Subcutaneous abdominal adipose tissue (tissue), 5 donors: ENCODE results near the gene SPOCD1.
A peak's percentile ranks its signal among the peaks of the same experiment; 100 is the strongest.

Experiments
- H3K27ac ChIP-seq: one replicate; pipeline ENCODE4 v1.7.0; 2013; ENCODE audit warnings: low read depth, mild to moderate bottlenecking, inconsistent platforms, low read length, moderate library complexity
- H3K27me3 ChIP-seq, 5 donors: one replicate each; pipeline ENCODE4 v1.7.0; 2013; ENCODE audit warnings: low read length in 5 of 5, inconsistent platforms in 1 of 5; ENCODE audit not compliant: control insufficient read depth in 5 of 5, insufficient read depth in 4 of 5
- H3K36me3 ChIP-seq, 5 donors: one replicate each; pipeline ENCODE4 v1.7.0; 2013; ENCODE audit warnings: low read length in 5 of 5; ENCODE audit not compliant: control insufficient read depth in 5 of 5, insufficient read depth in 5 of 5
- H3K4me1 ChIP-seq, 5 donors: one replicate each; pipeline ENCODE4 v1.7.0; 2013; ENCODE audit warnings: low read length in 5 of 5, mild to moderate bottlenecking in 3 of 5, moderate library complexity in 1 of 5; ENCODE audit not compliant: control insufficient read depth in 5 of 5, insufficient read depth in 5 of 5
- H3K4me3 ChIP-seq, 5 donors: one replicate each; pipeline ENCODE4 v1.7.0; 2013; ENCODE audit warnings: low read length in 5 of 5, low read depth in 1 of 5
- H3K9ac ChIP-seq, 5 donors: one replicate each; pipeline ENCODE4 v1.7.0; 2013; ENCODE audit warnings: low read length in 5 of 5, mild to moderate bottlenecking in 4 of 5, moderate library complexity in 3 of 5
- H3K9me3 ChIP-seq, 5 donors: one replicate each; pipeline ENCODE4 v1.7.0; 2013; ENCODE audit warnings: low read length in 5 of 5; ENCODE audit not compliant: control insufficient read depth in 5 of 5
- donor health status: healthy.
- donor health status: healthy.
- donor health status: healthy.
- donor health status: healthy.
- donor health status: healthy.

Gene SPOCD1

DNA sequence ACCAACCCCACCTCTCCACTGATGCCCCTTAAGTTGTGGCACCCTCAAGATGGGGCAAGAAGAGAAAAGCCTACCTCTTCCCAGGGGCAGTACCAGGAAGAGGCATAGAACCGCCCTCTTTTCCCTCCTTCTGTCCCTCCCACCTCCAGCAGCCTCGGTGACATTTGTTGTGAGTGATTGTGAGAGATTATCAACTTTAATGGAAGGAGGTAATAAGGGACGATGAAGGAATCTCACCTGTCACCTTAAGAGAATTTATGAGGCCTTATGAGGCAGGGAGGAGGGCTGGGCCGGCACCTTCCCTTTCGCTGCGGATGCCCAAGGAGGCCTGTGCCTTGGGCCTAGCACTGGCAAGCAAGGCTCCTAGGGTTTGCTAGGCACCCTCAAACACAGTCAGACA is 50.3 kb downstream of the SPOCD1 start:
- Histone ChIP-seq H3K27ac (no peak overlapping the region), H3K4me1 (peaks cover 2 to 32% (median 31%) of the 10 kb centered on the region in 5 donors), H3K27me3 (peaks cover 7 to 25% (median 21%) of the 10 kb centered on the region in 5 donors), H3K9me3 (no peaks in the 10 kb centered on the region), H3K4me3 (no peak overlapping the region), H3K9ac (no peak overlapping the region), H3K36me3 (no peaks in the 10 kb centered on the region)

DNA sequence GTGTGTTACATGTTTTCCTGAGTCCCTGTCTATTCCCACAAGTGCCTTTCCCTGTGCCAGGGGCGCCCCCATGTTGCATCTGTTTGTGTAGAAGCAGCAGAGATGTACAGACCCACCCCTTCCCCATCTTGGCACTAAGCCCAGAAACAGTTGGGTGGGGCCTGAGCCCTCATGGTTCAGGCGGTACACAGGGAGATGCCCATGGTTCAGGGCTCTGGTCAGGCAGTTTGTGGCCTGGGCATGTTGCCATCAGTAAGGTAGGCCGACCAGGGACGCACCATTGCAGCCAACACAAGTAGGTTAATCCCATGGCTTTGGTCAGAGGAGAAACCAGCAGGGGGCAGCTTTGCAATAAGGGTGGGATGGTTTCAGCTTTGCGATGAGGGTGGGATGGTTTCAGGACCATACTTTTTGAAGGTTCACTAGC is 50.8 kb downstream of the SPOCD1 start:
- H3K4me3 ChIP-seq, result no peak overlapping the region
- H3K9ac ChIP-seq, result no peak overlapping the region
- H3K36me3 ChIP-seq, result no peaks in the 10 kb centered on the region
- H3K27ac ChIP-seq, result no peak overlapping the region
- peaks cover 2 to 36% (median 36%) of the 10 kb centered on the region in 5 donors for H3K4me1 ChIP-seq
- no peaks in the 10 kb centered on the region for H3K9me3 ChIP-seq
- H3K27me3 ChIP-seq, result peaks cover 7 to 26% (median 21%) of the 10 kb centered on the region in 5 donors

DNA sequence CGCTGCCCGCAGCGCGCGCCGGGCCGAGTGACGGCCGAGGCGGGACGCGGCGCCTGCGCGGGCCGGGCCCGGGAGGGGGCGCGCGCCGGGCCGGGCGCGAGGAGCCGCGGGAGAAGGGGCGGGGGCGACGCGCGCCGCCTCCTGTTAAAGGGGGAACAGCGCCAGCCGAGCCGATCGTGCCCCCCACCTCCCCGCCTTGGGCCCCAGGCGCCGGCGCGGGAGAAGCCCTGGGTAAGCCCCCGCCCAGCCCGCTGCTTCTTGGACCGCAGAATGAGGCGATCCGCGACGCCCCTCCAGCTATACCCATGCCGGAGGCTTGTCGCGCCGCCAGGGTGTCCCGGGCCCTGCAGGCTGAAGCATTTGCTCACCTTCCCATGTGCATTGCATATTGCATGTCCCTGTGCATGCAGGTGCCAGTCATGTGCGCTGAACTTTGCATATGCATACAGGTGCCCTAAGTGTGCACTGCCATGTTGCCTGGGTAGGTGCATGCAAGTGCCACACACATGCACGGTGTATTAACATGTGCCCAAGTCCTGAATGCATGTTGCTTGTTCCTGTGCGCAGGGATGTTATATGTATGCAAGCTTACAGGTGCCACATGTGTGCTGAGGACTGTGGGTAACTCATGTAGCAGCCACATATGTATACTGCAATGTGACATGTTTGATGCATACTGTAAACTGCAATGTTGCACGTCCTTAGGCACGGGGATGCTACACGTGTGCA is 51.3 kb downstream of the SPOCD1 start, which contains the start of gene ADGRB2:
ADGRB2 (minus strand) TSS at position 29 of the 729 bp plus-strand sequence. CDS start 7,119 bp downstream, outside the sequence.
- peak within 1 kb of the TSS; percentile 36 to 61 (median 52) for H3K4me3 ChIP-seq
- H3K9me3 ChIP-seq, result no peaks in the 10 kb centered on the region
- no peak within 1 kb of the TSS for H3K9ac ChIP-seq
- no peak within 1 kb of the TSS for H3K27ac ChIP-seq
- H3K27me3 ChIP-seq, result peaks cover 7 to 28% (median 21%) of the 10 kb centered on the region in 5 donors
- no peaks in the 10 kb centered on the region for H3K36me3 ChIP-seq
- H3K4me1 ChIP-seq, result peaks cover 2 to 42% (median 37%) of the 10 kb centered on the region in 5 donors

DNA sequence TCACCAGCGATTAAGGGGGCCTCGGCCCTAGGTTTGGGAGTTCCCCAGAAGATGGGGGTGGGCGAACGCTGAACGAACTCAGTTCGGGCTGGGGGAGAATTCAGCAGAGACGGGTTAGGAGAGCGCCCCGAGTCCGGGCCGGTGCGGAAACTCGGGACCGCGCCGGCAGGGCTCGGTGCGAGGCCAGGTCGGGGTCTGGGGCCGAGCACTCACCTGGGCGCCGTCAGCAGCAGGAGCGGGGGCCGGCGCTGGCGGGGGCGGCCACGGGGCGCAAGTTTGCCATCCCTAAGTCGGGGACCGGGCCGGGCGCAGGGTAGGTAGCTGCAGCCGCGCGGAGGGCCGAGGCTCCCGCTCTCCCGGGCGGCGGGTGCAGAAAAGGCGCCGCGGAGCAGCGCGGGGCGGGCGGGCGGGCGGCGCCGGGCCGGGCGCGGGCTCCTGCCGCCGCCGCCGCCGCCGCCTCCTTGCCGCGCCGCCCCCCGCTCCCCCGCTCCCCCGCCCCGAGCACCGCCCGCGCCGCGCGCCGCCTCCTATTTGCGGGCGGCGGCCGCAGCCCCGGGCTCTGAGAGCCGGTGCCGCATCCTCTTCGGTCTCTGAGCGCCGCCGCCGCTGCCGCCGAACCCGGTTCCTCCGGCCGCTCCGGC is 52.0 kb downstream of the SPOCD1 start:
- H3K9me3 ChIP-seq, result no peaks in the 10 kb centered on the region
- H3K9ac ChIP-seq, result no peak overlapping the region
- H3K27me3 ChIP-seq, result peaks cover 7 to 28% (median 21%) of the 10 kb centered on the region in 5 donors
- H3K4me3 ChIP-seq, result peak overlapping the region in 4 of 5 donors; percentile 46 to 53 (median 49)
- peaks cover 2 to 42% (median 37%) of the 10 kb centered on the region in 5 donors for H3K4me1 ChIP-seq
- no peak overlapping the region for H3K27ac ChIP-seq
- H3K36me3 ChIP-seq, result no peaks in the 10 kb centered on the region

DNA sequence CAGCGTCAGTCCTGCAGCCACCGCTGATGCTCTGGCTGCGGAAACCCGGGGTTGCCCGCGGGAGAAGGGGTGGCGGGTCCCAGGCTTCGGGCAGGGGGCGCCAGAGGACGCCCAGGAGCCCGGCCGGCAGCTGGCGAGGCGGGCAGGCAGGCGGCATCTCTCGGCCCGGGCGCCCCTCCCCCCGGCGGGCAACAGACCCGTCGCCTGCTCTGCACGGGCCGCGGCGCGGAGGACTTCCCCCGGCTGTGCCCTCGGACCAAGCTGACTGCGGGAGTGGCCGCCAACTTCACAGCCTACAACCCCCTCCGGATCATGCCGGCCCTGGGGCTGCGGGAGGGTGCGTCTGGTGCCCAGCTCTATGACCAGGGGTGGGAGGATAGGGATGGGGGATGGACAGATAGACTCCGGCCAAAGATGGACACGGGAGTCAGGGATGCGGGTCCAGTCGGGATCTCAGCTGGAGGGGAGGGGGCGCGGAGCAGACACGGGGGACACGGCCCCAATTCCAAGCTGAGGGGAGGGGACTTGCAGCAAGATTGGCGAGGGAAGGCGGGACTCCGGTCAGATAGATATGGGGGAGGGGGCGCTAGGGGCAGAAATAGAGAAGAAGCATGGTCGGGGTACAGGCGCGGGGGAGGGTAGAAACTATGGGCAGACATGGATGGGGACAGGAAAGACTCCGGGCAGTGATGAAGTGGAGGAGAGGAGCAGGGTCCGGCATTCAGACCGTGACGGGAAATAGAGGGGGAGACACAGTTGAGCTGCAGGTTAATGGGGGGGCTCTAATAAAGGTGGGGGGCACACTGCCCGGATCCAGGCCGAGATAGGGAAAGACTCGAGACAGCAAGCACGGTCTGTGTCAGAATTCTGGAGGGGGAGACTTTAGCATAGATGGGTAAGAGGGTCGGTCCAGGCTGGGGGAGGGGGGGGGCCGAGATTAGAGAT is 52.8 kb downstream of the SPOCD1 start:
- Histone ChIP-seq H3K36me3 (no peaks in the 10 kb centered on the region), H3K9ac (no peak overlapping the region), H3K27me3 (peaks cover 7 to 30% (median 21%) of the 10 kb centered on the region in 5 donors), H3K27ac (no peak overlapping the region), H3K4me3 (peak overlapping the region; percentile 36 to 53 (median 47)), H3K9me3 (no peaks in the 10 kb centered on the region), H3K4me1 (peaks cover 2 to 42% (median 37%) of the 10 kb centered on the region in 5 donors)

DNA sequence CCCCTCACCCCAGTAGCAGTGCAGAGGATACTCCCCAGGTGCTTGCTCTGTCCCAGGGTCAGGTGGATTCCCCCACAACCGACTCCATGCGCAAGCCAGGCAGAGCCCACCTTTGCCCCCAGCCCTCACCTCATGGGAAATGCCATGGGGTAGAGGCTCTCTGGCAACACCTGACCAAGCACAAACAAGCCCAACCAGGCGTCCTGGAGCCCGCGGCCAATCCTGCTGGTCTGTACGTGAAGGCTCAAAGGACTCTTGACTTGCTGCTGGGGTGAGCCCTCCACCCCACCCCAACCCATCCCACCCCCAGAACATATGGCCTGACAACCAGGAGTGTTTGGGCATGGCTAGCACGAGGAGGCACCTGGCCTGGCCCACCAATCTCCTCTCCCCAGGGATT is 53.5 kb downstream of the SPOCD1 start:
- peaks cover 2 to 42% (median 37%) of the 10 kb centered on the region in 5 donors for H3K4me1 ChIP-seq
- no peak overlapping the region for H3K4me3 ChIP-seq
- no peak overlapping the region for H3K9ac ChIP-seq
- H3K36me3 ChIP-seq, result no peaks in the 10 kb centered on the region
- H3K9me3 ChIP-seq, result no peaks in the 10 kb centered on the region
- peaks cover 7 to 30% (median 21%) of the 10 kb centered on the region in 5 donors for H3K27me3 ChIP-seq
- H3K27ac ChIP-seq, result no peak overlapping the region

DNA sequence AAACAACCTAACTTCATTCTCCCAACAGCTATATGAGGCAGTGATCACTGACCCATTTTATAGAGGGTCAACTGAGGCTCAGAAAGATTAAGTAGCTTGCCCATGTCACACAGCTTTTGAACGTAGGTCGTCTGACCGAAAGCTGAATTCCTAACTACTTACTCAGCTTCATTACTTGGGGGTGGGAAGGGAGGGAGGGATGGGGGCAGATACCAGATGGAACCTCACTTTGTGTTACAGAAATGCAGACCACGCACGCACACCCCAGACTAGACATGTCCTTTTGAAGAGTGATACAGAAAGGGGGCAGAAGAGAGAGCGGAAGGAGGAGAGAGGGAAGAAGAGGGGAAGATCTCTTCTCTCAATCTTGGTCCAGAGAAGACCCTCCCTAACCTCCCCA is 53.9 kb downstream of the SPOCD1 start:
- H3K36me3 ChIP-seq, result no peaks in the 10 kb centered on the region
- peaks cover 7 to 30% (median 21%) of the 10 kb centered on the region in 5 donors for H3K27me3 ChIP-seq
- H3K9me3 ChIP-seq, result no peaks in the 10 kb centered on the region
- H3K27ac ChIP-seq, result no peak overlapping the region
- H3K4me3 ChIP-seq, result no peak overlapping the region
- H3K4me1 ChIP-seq, result peaks cover 2 to 42% (median 37%) of the 10 kb centered on the region in 5 donors
- no peak overlapping the region for H3K9ac ChIP-seq

DNA sequence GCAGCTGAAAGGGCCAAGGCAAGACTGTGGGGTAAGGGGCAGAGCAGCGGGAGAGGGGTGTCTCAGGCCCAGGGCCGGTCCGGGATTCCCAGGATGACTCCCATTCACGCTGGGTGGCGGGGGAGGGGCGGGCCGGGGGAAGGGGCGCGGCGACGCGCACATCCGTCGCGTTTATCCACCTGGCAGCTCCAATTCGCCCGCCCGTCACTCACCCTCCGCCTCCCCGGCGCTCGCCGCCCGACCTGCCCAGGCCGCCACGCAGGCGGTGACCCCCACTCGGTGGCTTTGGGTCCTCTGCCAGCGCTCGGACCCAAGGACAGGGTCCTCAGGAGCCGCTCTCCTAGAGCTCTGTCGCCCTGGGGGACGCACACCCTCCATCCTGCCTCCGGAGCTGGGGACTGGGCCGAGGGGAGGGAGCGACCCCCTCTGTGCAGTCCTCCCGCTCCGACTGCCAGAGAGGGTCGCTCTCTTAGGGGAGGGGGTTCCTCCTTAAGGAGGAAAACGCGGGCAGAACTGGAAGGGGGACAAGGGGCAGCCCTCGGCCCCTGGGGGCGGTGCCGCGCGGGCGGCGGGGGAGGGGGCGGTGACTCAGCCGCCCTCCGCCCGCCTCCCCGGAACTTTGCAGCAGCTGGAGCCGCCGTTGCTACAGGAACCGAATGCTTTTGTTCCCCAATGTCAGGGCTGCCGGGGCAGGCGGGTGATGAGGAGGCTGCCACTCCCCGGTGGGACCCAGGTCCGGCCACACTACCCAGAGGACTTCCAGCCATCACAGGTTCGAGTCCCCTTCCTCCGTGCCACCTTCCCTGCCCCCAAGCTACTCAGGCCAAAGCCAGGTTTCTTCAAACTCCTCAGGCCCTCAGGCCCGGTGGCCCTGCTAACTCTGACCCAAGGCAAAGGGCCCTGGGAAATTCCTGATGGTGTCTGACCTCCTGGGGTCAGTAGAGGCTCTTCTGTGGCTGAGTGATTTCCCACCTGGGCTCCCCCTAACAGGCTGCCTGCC is 55.1 kb downstream of the SPOCD1 start:
- H3K27me3 ChIP-seq, result peaks cover 7 to 30% (median 21%) of the 10 kb centered on the region in 5 donors
- H3K4me1 ChIP-seq, result peaks cover 2 to 42% (median 37%) of the 10 kb centered on the region in 5 donors
- H3K9me3 ChIP-seq, result no peaks in the 10 kb centered on the region
- H3K9ac ChIP-seq, result peak overlapping the region in 1 of 5 donors; percentile 76
- H3K27ac ChIP-seq, result no peak overlapping the region
- no peaks in the 10 kb centered on the region for H3K36me3 ChIP-seq
- peak overlapping the region; percentile 49 to 68 (median 64) for H3K4me3 ChIP-seq
